Measurements from ENCODE around the gene SRXN1.

SRXN1 gene

DNA sequence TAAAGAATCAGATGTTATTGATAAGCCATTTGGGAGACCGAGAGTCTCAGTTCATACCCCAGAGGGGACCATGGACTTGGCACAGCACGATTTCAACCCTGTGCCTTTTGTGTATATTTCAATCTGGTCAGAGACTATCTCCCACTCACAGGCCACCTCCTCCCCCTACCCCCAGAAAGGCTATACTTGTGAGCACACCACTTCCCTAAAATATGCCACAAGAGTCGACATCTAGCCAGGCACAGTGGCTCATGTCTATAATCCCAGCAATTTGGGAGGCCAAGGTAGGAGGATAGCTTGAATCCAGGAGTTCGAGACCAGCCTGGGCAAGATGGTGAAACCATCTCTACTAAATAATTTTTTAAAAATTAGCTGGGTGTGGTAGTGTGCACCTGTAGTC is 29.3 kb downstream of the SRXN1 start:
- no peak for TF ChIP-seq CTCF (IDR thresholded peaks at IDR 0.05; ENCODE audit: insufficient read depth, missing control alignments)
- DNase-seq (ENCODE audit: insufficient read length, low spot score) (no peak), FAIRE-seq (no peak)

GRCh38 chr20:623021-623420 is 30.0 kb downstream of the SRXN1 start:
- no peak for TF ChIP-seq CTCF (IDR thresholded peaks at IDR 0.05; ENCODE audit: insufficient read depth, missing control alignments)
- FAIRE-seq = no peak

DNA sequence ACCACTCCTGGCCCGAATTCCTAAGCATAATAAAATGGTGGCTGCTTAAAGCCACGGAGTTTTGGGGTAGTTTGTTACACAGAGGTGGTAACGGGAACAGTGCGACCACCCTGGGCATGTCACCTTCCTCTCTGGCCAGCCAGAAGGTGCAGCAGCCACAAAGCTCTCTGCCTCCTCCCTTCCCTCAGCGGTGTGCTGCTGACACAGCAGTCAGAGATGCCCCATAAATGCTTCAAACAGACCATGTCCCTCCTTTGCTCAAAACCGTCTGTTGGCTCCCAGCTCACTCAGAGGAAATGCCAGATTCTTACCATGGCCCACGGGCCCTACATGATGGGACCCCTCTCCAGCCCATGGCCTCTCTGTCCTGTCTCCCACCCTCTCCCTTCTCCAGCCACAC is 30.8 kb downstream of the SRXN1 start:
- no peak for DNase-seq (ENCODE audit: insufficient read length, low spot score)
- TF ChIP-seq CTCF (IDR thresholded peaks at IDR 0.05; ENCODE audit: insufficient read depth, missing control alignments) = no peak
- no peak for FAIRE-seq

More at GRCh38 chr20:623021-623420, 30.0 kb downstream of the SRXN1 start:
- no peak for DNase-seq (ENCODE audit: insufficient read length, low spot score)

- no peak for TF ChIP-seq CTCF (IDR thresholded peaks at IDR 0.05; ENCODE audit: insufficient read depth, missing control alignments)
- no peak for DNase-seq (ENCODE audit: insufficient read length, low spot score)
- no peak for FAIRE-seq
These were observed 31.8 kb downstream of the SRXN1 start for GRCh38 chr20:621125-621756.

DNA sequence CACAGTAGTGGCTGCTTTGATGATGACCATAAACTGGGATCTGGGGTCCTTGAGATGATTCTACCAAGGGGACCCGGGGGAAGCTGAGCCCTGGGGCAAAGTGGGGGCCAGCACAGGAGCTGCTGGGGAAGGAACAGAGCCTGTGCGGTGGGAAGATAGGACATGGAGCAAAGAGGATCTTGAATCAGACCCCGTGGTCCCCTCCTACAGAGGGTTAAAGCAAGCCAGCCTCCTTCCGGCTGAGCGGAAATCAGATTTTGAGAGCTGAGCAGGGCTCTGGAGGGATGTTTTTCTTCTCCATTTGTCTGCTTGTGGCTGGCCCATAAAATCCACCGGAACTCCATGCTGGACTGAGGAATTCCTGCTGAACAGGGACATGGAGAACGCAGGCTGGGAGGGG is 32.8 kb downstream of the SRXN1 start:
- DNase-seq (ENCODE audit: insufficient read length, low spot score) (no peak), FAIRE-seq (no peak)
- TF ChIP-seq CTCF (IDR thresholded peaks at IDR 0.05; ENCODE audit: insufficient read depth, missing control alignments) = no peak

DNA sequence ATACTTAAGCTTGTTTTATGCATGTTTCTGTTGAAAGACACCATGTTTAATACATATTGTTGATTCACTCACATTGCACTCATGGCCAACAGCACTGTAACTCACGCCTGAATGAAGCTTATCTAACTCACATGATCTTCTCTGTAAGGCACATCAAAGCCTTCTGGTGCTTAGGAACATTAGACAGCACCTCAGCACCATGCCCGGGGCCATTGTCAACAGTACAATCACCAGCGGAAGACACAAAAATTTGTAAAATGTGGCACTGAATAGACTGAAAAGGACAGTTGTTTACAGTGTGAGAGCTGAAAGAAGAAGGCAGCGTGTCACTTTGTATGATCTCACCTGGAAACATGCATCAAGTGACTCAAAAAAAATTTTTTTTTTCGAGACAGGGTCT is 34.0 kb downstream of the SRXN1 start:
- no peak for FAIRE-seq
- DNase-seq (ENCODE audit: insufficient read length, low spot score) = no peak
- TF ChIP-seq CTCF (IDR thresholded peaks at IDR 0.05; ENCODE audit: insufficient read depth, missing control alignments) = no peak

- no peak for DNase-seq (ENCODE audit: insufficient read length, low spot score)
- no peak for TF ChIP-seq CTCF (IDR thresholded peaks at IDR 0.05; ENCODE audit: insufficient read depth, missing control alignments)
- FAIRE-seq = no peak
These were observed 34.9 kb downstream of the SRXN1 start for GRCh38 chr20:617934-618690.

Measured in D721Med (cell line).